Smooth muscle cell of the brain vasculature (primary cell): ENCODE data around the gene ATP6V1F.

Experiments used
- DNase-seq: peaks from one replicate; pipeline ENCODE4 v3.0.0-alpha.2; 2012; ENCODE audit warnings: low read depth, low spot score

Gene ATP6V1F, protein sequence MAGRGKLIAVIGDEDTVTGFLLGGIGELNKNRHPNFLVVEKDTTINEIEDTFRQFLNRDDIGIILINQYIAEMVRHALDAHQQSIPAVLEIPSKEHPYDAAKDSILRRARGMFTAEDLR

DNA sequence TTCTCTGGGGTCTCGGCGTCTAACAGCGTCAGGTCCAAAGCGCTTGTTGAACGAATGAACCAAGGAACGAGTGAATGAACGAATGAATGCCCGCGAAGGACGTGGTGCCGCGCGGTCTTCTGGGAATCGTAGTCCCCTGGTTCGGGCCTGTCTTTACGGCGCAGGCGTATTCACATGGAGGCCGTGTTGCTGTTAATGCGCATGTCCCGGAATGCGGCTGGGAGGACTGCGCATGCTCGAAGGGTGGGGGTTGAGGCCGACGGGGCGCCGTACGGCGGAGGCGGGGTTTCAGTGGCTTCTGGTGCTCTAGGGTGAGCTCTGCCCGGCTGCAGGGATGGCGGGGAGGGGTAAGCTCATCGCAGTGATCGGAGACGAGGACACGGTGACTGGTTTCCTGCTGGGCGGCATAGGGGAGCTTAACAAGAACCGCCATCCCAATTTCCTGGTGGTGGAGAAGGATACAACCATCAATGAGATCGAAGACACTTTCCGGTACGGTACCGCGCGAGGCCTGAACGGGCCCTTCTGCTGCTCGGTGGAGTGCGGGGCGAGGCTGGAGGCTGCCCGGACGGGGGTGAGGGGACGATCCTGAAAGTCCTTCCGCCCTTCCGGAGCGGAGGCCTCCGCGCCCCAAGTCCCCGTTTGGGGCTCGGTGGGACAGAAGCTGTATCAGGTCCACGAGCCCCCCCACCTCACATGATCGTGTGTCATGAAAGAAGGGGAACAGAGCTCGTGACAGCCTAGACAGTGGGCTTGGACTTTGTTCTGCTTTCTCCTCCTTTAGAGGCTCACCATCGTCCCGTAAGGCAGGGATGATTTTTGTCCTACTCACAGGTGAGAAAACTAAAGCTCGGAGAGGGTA lies at the start of gene ATP6V1F:
Gene ATP6V1F, plus strand, starts transcription at position 286 of the 862 bp plus-strand sequence. Its CDS starts 49 bp downstream, at position 335.
- DNase-seq: peak; percentile 94

DNA sequence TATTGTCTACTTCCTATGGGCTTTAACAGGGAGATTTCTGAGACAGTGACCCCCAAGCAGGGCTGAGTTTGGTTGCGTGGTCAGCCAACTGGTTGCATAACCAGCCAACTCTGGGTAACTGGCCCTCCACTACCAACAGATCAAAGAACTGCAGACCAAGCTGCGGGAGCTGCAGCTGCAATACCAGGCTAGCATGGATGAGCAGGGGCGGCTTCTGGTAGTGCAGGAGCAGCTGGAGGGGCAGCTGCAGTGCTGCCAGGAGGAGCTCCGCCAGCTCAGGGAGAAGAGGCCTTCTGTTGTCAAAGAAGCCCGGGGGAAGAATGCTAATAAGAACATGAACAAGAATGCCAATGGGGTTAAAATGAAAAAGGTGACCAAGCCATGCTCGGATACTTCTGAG lies 48.2 kb upstream of the ATP6V1F start:
- DNase-seq: no peak

DNA sequence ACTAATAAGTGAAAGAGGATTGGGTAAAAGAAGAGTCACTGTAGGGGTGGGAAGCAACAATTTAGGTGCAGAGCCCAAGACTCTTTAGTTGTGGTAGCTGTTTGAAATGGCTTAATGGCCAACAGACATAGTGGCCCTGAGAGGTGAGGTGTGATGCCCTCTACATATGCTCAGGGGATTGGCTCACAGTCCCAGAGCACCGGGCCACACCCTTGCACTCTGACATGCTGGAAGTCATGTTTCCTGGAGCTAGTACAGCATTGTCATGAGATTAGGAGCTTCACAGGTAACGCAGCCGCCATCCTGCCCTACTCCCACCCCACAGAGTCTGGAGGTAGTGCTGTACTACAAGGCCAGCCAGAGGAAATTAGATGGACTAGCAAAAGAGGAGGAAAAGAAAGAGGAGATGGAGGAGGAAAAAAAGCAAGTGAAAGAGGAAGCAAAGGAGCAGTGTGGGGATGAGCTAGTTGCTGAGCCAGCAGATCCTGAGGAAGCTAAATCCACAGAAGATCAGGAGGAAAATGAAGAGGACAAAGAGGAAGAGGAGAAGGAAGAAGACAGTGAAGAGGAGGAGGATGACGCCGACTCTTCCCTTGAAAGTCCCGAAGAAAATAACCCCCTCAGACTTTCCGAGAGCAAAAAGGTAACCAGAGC lies 47.2 kb upstream of the ATP6V1F start:
- DNase-seq: no peak

DNA sequence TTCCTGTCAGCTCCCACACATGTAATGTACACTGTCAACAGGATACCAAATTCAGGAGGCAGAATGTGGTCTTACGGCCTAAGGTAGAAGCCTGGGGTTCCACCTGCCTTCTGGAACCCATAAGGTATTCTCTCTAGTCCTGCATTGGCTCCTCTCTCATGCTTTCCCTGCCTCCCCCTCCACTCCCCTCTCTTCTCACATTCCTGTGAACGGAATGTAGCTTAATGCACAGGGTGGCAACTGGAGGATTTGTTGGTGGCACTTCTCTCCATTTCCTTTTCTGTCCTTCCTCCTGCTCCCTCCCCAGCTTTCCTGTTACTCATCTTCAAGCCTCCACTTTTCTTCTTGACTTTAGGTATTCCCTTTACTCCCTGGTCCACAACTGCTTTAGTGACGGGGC lies 44.0 kb upstream of the ATP6V1F start:
- no peak for DNase-seq

DNA sequence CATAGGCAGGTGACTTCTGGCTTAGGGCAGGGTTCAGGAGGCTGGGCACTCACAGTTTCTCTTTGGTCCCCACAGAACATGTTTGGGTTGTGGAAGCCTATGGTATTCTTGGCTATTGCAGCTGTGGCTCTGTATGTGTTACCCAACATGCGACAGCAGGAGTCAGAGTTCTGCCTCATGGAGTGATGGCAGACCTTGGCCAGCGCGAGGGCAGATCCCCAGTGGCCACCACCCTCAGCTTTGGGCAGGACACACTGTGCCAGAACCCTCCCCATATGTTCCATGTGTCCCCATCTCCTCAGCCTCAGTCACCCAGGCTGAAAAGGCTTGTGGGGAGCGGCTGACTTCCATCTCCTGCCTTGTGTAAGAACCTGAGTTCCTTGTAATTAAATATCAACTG lies 40.9 kb upstream of the ATP6V1F start:
- DNase-seq: no peak

DNA sequence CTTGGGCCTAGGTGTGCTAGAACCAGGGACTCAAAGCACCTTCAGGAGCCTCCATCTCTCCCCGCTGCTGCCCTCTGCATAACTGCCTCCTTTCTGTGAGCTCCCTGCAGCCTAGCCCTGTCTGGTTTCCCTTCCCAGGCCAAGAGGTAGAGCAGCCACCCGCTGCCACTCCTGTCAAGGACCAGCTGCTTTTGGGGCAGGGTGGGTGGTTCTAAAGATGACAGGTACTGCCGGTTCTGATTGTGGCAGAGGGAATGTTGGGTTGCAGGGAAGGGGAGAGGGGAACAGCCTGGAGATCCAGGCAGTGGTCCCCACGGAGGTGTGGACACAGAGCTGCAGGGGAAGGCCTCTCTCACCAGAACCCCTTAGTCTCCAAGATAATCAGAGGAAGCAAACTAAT lies 36.1 kb upstream of the ATP6V1F start:
- DNase-seq: no peak

DNA sequence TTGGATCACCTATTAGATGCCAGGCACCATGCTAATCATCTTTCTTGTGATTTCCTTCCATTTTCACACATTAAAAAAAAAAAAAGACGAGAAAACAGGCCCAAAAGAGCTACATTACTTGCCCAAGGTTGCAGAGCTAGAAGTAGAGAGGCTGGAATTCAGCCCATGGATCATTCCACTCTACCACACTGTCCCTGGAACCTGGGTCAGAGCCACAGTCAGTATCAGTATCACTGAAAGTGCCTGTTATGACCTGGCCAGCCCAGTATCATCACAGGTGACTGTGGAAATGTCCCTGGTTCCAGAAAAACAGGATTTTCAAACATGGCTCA lies 35.8 kb upstream of the ATP6V1F start:
- no peak for DNase-seq

DNA sequence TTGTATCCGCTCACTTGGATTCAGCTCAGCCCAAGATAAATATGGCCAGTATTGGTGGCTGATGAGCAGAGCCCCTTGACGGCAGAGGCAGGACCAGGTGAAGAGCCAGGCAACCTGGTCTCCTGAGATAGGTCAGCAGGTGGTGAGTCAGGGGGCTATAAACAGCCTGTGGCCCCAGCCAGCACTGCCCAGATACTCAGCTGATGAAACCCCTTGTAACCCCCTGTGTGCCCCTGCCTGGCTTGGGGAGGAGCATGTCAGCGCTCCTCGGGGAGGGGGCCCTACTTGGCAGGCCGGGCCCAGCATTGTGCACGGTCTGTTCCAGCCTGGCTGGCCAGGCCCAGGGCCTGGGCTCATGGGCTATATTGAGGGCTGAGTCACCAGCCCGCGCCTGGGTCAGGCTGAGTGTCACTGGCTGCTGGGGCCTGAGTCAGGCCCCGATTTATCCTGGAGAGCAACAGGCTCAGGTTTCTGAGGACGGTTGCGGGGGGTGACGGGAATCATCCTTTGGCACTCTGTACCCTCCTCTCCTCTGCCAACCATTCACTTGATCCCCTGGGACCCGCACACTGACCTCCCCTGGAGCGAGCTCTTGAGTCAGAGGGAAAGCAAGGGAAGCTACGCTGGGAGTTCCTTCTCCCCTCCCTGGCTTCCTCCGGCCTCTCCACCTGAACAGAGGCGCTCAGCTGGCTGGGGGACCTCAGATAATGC lies 35.3 kb upstream of the ATP6V1F start:
- no peak for DNase-seq

DNA sequence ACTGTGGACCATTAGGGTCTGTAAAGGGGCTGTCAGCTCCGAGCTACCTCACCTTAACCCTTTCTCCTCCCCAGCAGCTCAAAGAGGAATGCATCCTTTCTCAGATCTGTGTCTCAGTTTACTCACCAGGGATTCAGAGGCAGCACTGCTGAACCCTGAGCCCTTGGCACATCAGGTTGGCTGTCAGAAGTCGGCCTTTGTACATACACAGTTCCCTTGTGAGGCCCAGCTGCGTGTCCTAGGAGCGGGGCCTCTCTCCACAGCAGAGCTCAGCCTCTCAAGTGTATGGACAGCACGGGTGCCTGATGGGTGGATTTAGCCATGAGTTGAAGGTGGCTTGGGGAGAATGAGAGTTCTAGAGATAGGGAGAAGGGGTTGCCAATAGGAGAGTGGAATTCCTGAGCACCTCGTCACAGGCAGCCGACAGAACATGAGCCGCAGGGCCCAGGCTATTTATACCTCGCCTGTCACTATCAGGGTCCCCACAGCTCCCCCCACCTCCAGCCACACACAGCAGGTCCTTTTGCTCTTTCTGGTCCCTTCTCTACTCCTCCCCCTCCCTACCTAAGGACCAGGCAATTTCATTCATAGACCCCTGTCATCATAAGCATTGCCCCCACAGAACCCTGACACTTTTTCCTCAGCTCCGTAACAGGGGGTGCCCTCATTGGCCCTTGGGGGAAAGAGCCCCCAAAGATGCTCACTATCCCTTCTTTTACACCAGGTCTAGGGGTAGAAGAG lies 34.5 kb upstream of the ATP6V1F start:
- DNase-seq: no peak

DNA sequence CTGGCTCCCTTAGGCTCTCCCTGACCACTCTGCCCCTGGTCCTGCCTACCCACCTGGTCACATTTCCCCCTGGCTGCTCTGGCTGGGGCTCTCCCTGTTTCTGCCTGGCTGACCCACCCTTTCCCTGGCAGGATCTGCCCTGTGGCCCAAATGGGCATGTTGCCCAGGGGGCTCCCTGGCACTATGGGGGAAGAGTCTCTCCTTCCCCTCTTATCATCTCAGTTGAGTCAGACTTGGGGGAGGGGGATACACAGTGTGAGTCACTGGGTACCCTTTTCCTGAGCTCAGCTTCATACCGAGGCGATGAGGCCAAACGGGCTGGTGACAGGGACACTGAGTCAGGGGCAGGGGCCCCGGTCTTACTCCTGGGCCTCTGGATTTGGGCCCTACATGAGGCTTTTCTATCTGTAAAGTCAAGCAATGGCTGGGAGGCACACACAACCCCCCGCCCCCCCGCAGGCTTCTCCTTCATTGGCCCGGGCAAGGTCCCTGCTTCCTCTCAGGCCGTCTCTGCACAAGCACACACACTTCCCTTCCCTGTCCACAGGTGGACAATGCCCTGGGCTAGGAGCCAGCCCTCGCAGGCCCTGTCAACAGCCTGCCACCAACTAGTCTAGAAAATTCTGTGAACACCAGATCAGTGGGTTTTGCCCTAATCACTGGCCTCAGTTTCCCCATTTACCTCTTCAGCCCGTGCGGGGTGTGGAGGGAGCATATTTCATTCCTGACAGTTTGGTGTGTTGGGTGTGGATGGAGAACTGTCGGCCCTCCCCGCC lies 33.1 kb upstream of the ATP6V1F start:
- no peak for DNase-seq

DNA sequence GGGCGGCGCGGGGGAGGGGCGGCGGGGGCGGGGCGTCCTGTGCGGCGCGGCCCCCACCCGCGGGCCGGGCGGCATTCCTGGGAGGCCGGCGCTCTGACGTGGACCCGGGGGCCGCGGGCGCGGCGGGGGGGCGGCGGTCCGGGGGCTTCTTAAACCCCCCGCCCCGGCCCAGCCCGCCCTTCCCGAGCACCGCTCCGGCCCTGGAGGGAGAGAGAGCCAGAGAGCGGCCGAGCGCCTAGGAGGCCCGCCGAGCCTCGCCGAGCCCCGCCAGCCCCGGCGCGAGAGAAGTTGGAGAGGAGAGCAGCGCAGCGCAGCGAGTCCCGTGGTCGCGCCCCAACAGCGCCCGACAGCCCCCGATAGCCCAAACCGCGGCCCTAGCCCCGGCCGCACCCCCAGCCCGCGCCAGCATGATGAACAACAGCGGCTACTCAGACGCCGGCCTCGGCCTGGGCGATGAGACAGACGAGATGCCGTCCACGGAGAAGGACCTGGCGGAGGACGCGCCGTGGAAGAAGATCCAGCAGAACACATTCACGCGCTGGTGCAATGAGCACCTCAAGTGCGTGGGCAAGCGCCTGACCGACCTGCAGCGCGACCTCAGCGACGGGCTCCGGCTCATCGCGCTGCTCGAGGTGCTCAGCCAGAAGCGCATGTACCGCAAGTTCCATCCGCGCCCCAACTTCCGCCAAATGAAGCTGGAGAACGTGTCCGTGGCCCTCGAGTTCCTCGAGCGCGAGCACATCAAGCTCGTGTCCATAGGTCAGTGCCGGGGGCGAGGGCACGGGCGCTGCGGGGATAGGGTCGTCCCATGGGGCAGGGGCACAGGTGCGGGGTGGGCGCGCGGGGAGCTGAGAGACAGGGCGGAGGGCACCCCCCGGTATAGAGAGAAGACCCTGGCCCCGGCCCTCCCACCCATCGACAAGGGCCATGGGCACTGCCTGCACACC lies 32.2 kb upstream of the ATP6V1F start, which contains the start of gene FLNC:
Gene FLNC, plus strand, starts transcription at position 176 of the 947 bp plus-strand sequence. Its CDS starts 232 bp downstream, at position 408.
- DNase-seq: no peak

DNA sequence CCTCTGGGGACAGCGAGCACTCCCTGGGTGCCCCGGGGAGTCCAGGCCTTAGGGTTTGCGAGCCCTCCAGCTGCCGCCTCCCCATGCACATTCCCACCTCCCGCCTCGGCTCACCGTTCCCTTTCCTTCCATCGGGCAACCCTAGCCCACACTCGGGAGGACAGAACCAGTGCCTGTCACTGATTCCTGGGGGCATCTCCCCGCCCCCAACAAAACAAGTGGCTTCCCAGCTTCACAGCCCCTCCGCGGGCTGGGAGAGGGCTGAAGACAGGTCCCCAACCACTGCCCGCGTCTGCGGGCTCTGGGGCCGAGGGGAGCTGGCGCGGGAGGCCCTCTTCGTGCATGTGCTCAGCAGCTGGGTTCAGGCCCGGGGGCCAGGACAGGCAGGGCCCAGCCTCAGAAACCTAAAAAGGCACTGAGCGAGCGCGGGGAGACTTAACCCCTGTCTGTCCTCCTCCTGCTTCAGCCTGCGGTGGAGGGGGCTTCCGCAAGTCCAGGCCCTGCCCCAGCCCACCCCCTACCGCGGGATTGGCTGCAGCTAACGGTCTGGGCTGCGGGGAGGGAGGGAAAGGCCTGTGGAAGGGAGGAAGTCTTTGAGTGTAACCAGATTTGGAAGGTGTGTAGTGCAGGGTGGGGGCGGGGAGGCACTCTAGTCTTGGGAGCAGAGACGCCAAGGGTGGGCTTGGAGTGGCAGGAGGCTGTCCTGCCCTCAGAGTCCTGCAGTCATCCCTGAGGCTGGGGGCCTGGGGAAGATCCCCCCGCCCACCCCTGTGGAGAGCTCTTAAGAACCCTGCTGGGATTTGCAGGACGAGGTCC lies 31.3 kb upstream of the ATP6V1F start:
- DNase-seq: no peak

DNA sequence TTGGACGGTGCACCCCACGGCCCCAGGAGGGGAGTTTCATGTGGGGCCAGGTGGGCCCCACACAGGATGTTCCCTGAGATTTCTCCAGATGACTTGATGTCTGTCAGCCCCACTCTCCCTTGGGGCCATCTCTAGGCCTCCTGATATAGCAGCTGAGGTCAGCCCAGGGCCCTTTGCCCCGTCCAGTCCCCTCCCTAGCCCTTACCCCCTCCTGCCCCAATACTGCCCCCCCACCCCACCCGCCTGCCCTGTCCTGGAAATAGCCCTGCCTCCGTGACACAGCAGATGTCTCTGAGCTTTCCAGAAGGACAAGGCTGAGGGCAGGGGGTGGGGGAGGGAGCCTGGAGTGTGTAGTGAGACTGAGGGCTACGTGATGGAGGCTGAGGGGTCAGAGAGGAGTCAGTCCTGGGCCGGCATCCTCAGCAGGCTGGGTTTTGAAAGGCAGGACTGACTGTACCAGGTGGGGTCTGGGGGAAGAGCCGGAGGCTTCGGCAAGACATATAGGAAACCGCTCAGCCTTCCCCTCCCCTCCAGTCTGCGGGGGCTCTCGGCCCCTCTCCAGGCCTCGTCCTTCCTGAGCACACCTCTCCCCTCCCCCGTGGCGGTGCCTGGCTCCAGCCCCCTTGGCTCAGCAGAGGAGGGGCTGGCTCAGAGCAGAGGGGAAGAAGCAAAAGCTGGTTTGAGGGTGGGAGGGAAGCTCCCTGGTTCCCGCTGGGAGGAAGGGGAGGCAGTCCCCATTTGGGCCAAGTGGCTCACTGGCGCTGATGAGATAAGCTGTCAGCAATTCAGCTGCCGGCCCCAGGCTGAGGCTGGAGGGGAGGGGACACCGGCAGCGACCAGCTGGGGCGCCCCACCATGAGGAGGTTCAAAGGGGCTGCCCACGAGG lies 30.4 kb upstream of the ATP6V1F start:
- DNase-seq: no peak

DNA sequence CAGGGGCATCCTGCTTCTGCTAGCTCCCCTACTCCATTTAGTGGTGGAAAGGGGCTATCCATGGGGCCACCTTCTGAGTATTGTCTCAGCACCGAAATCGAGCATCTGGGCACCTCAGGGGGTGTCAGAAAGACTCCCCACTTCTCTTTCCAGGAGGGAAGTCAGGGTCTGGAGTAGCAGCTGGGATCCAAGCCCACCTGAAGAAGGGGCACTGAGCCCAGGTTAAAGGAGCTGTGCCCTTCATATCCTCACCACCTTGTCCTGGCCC lies 29.8 kb upstream of the ATP6V1F start:
- DNase-seq: no peak

DNA sequence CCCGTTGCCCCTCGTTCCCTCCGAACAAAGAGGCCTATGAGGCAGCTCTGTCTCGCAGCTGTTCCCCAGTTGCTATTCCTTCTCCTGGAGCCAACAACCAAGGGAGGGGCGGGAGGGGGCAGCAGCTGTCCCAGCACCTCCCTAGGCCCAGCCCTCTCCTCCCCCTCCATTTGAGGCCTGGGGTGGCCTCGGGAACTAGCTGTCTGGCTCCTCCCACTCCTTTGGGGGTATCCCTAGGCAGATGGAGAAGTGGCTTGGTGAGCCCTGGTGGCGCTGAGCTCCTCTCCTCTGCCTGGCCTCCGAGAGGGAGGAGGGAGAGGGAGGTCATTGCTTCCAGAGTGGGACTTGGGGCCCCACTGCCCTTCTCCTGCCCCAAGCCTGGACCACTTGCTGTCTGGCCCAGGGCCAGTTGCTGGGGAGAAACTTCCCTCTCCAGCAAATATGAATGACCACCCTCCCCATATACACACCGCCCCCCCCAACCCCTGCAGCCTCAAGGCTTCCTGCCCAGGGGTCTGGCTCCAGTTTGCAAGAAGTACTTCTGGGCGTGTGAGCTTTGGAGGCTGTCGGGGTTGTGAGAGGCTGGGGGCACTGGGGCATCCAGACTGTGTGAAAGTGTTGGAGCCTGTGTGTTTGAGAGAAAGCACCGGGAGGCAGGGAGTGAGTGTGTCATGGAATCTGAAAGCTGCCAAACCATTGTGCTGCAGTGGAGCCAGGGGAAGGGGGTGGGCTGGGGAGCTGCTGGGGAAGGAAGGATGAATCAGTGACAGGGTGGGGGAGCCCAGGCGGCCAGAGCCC lies 29.3 kb upstream of the ATP6V1F start:
- peak; percentile 75 for DNase-seq

DNA sequence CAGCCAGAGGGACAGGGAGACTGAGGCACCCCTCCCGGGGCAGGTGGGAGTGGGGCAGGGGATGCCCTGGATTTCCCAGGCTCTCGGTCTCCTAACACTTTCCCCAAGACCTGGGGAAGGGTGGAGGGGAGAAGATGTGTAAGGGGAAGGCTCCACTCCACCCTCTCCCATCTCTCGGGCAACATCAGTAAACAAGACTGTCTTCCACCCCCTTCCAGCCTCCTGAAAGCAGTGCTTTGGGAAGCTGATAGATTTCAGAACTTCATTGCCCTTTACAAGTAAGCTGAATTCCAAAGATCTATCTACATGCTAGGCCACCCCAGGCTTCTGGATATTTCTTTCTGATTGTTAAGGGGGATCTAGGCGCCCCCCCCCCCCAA lies 28.7 kb upstream of the ATP6V1F start:
- DNase-seq: no peak

DNA sequence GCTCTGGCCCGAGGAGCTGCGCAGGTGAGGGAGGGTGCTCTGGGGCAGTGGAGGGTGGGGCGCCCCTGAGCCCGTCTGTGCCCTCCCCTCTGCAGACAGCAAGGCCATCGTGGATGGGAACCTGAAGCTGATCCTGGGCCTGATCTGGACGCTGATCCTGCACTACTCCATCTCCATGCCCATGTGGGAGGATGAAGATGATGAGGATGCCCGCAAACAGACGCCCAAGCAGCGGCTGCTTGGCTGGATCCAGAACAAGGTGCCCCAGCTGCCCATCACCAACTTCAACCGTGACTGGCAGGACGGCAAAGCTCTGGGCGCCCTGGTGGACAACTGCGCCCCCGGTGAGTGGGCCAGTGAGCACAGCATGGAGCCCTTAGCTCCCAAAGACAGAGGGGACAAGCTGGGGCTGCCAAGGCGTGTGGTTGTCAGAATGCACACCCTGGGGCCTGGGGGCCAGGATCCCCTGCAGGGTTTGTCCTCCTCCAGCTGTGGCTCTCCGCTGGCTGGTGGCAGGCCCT lies 27.4 kb upstream of the ATP6V1F start:
- no peak for DNase-seq
